IMR-90 (cell line): ENCODE results near the gene SLC35A4. TPM values are rescaled to one million over a fixed set of nuclear protein-coding genes. Genes with fewer than 3 reads are reported as not detected.

Experiments
- ATAC-seq: fragments of 200-7000 bp; cut with Tn5 transposase; 2 replicates; pipeline ENCODE4 v1.9.1; 2020; ENCODE audit warnings: low read depth, mild to moderate bottlenecking, moderate library complexity
- BruUV-seq: library from RNA; stranded (reverse); fragments of 400-500 nt; replicated peaks from 2 replicates; lab custom pipeline; 2021; lab: Mats Ljungman, UMichigan
- CTCF ChIA-PET: fragments of 300-600 bp; formaldehyde crosslinking; extraction: SDS; loops from one replicate; lab custom pipeline; 2021; ENCODE audit warnings: antibody characterized with exemption; lab: Yijun Ruan, JAX
- POLR2A ChIA-PET: fragments of 300-600 bp; sonication (Branson Sonifier 250); formaldehyde crosslinking; loops from one replicate; lab custom pipeline; 2022; ENCODE audit warnings: antibody characterized with exemption; ENCODE audit not compliant: unreplicated experiment; lab: Charles Lee
- DNase-seq: peaks from one replicate; pipeline ENCODE4 v3.0.0; 2013
- H2AFZ ChIP-seq: replicated peaks from 2 replicates; pipeline ENCODE3; 2013; ENCODE audit warnings: low read length, mild to moderate bottlenecking; ENCODE audit not compliant: poor library complexity
- H2AK5ac ChIP-seq: 2 replicates; pipeline ENCODE4 v1.6.1; 2013; ENCODE audit warnings: low read depth, low read length, inconsistent platforms
- H2AK9ac ChIP-seq: replicated peaks from 2 replicates; pipeline ENCODE3; 2013; ENCODE audit warnings: mild to moderate bottlenecking, low read depth, low read length, moderate library complexity; ENCODE audit not compliant: poor library complexity
- H2BK120ac ChIP-seq: 2 replicates; pipeline ENCODE4 v1.6.1; 2013; ENCODE audit warnings: low read depth, low read length, inconsistent platforms
- H2BK15ac ChIP-seq: 3 replicates; pipeline ENCODE4 v1.6.1; 2013; ENCODE audit warnings: low read depth, low read length, inconsistent platforms
- H2BK20ac ChIP-seq: 2 replicates; pipeline ENCODE4 v1.6.1; 2013; ENCODE audit warnings: low read depth, mild to moderate bottlenecking, inconsistent platforms, low read length, moderate library complexity
- H2BK5ac ChIP-seq: 2 replicates; pipeline ENCODE4 v1.6.1; 2013; ENCODE audit warnings: mild to moderate bottlenecking, low read depth, low read length, inconsistent platforms; ENCODE audit not compliant: poor library complexity, severe bottlenecking
- H3K14ac ChIP-seq: replicated peaks from 2 replicates; pipeline ENCODE4 v1.6.1; 2013; ENCODE audit warnings: low read depth, low read length, inconsistent platforms
- H3K18ac ChIP-seq: 2 replicates; pipeline ENCODE4 v1.6.1; 2013; ENCODE audit warnings: low read depth, low read length, control low read depth
- H3K23ac ChIP-seq: 2 replicates; pipeline ENCODE4 v1.6.1; 2013; ENCODE audit warnings: low read depth, low read length, inconsistent platforms
- H3K27ac ChIP-seq: 2 replicates; pipeline ENCODE4 v1.5.1; 2013; ENCODE audit warnings: mild to moderate bottlenecking, control low read depth, low read length; ENCODE audit not compliant: insufficient read depth
- H3K27me3 ChIP-seq: 2 replicates; pipeline ENCODE4 v1.6.1; 2013; ENCODE audit warnings: low read length; ENCODE audit not compliant: control insufficient read depth, insufficient read depth
- H3K36me3 ChIP-seq: 2 replicates; pipeline ENCODE4 v1.6.1; 2013; ENCODE audit warnings: low read length, mixed read lengths; ENCODE audit not compliant: control insufficient read depth, insufficient read depth
- H3K4ac ChIP-seq: 2 replicates; pipeline ENCODE4 v1.6.1; 2013; ENCODE audit warnings: low read depth, low read length, inconsistent platforms
- H3K4me1 ChIP-seq: 2 replicates; pipeline ENCODE4 v1.6.1; 2013; ENCODE audit warnings: low read length, mixed read lengths; ENCODE audit not compliant: control insufficient read depth, insufficient read depth
- H3K4me2 ChIP-seq: 2 replicates; pipeline ENCODE4 v1.6.1; 2013; ENCODE audit warnings: low read depth, mild to moderate bottlenecking, control low read depth, low read length, moderate library complexity
- H3K4me3 ChIP-seq: 2 replicates; pipeline ENCODE4 v1.5.1; 2013; ENCODE audit warnings: low read depth, mild to moderate bottlenecking, control low read depth, low read length, moderate library complexity; ENCODE audit not compliant: insufficient read depth
- H3K56ac ChIP-seq: 2 replicates; pipeline ENCODE4 v1.6.1; 2013; ENCODE audit warnings: low read length, inconsistent platforms; ENCODE audit not compliant: insufficient read depth; ENCODE audit errors: extremely low read depth
- H3K79me1 ChIP-seq, 2 experiments: 2 replicates each; pipeline ENCODE4 v1.6.1; 2013; ENCODE audit warnings: low read length in 2 of 2, inconsistent platforms in 1 of 2, low read depth in 1 of 2
- H3K9ac ChIP-seq: 2 replicates; pipeline ENCODE4 v1.6.1; 2013; ENCODE audit warnings: low read depth, low read length, control low read depth
- H3K9me1 ChIP-seq: 2 replicates; pipeline ENCODE4 v1.6.1; 2013; ENCODE audit warnings: low read length, inconsistent platforms; ENCODE audit not compliant: insufficient read depth
- H3K9me3 ChIP-seq: 2 replicates; pipeline ENCODE4 v1.6.1; 2013; ENCODE audit warnings: low read length; ENCODE audit not compliant: control insufficient read depth, insufficient read depth
- H4K20me1 ChIP-seq: 2 replicates; pipeline ENCODE4 v1.6.1; 2013; ENCODE audit warnings: low read length, inconsistent platforms; ENCODE audit not compliant: insufficient read depth
- H4K5ac ChIP-seq: 2 replicates; pipeline ENCODE4 v1.6.1; 2013; ENCODE audit warnings: mild to moderate bottlenecking, low read depth, low read length, control low read depth
- H4K8ac ChIP-seq, 2 experiments: 2 replicates each; pipeline ENCODE4 v1.6.1; 2013; ENCODE audit warnings: low read depth in 2 of 2, low read length in 2 of 2, control low read depth in 1 of 2, inconsistent platforms in 1 of 2
- H4K91ac ChIP-seq: 2 replicates; pipeline ENCODE4 v1.6.1; 2013; ENCODE audit warnings: low read depth, low read length, inconsistent platforms; ENCODE audit not compliant: insufficient read depth
- BHLHE40 ChIP-seq: fragments of 150-350 bp; IDR thresholded peaks from 2 replicates; pipeline ENCODE4 v1.6.1; 2016; ENCODE audit warnings: mild to moderate bottlenecking, low read depth, low read length
- CEBPB ChIP-seq: IDR thresholded peaks from 2 replicates; pipeline ENCODE4 v1.6.1; 2012; ENCODE audit warnings: low read depth, low read length, improper control_type of control experiment
- CHD1 ChIP-seq: IDR thresholded peaks from 2 replicates; pipeline ENCODE4 v1.6.1; 2012; ENCODE audit warnings: low read depth, low read length, improper control_type of control experiment
- FOS ChIP-seq: fragments of 150-350 bp; IDR thresholded peaks from 2 replicates; pipeline ENCODE4 v1.6.1; 2016; ENCODE audit warnings: low read depth, low read length
- MXI1 ChIP-seq: IDR thresholded peaks from 2 replicates; pipeline ENCODE4 v1.6.1; 2012; ENCODE audit warnings: low read depth, mild to moderate bottlenecking, low read length, moderate library complexity, borderline replicate concordance
- RCOR1 ChIP-seq: IDR thresholded peaks from 2 replicates; pipeline ENCODE4 v1.6.1; 2012; ENCODE audit warnings: mild to moderate bottlenecking, low read length, improper control_type of control experiment; ENCODE audit not compliant: insufficient replicate concordance
- SMC3 ChIP-seq: fragments of 150-350 bp; IDR thresholded peaks from 2 replicates; pipeline ENCODE4 v1.6.1; 2016; ENCODE audit warnings: low read depth, mild to moderate bottlenecking, antibody characterized with exemption, low read length, moderate library complexity
- USF2 ChIP-seq: fragments of 150-350 bp; IDR thresholded peaks from 2 replicates; pipeline ENCODE4 v1.6.1; 2017; ENCODE audit warnings: mild to moderate bottlenecking, antibody characterized with exemption, low read length, low read depth
- WGBS, 2 experiments: methylation state at CpG; one replicate each; pipeline versions ENCODE4 v1.1.5 to v1.1.7; 2013; ENCODE audit warnings: missing lambda C conversion rate in 2 of 2; ENCODE audit not compliant: insufficient read length in 1 of 2; ENCODE audit errors: extremely low coverage in 2 of 2; 5-methylcytosine and 5-hydroxymethylcytosine counted together
- dilution Hi-C: fragments of 300-500 bp; cut with HindIII; formaldehyde crosslinking; loops from one replicate; pipeline ENCODE4 v1.14.3; 2018; ENCODE audit warnings: low sequenced_read_pairs; ENCODE audit not compliant: unreplicated experiment
- in situ Hi-C: fragments of 300-500 bp; cut with MboI; formaldehyde crosslinking; loops from 3 replicates; pipeline ENCODE4 v1.14.3; 2019; ENCODE audit warnings: low sequenced_read_pairs, inconsistent platforms, mixed read lengths
- intact Hi-C: fragments of 100-400 bp; cut with micrococcal nuclease; formaldehyde crosslinking; loops from 2 replicates; pipeline ENCODE4 v1.10.0; 2022
- polyA plus RNA-seq, 3 experiments: library from polyadenylated mRNA; depleted of rRNA; stranded (reverse); fragments of >200 nt; gene quantifications; 2 replicates each; pipeline ENCODE4 v1.2.3, GENCODE V29; 2012; ENCODE audit warnings: low replicate concordance in 1 of 3
- total RNA-seq: library from RNA; depleted of rRNA; stranded (reverse); fragments of >200 nt; gene quantifications from 2 replicates; pipeline ENCODE4 v1.2.3, GENCODE V29; 2012
- TF ChIP-seq, protein P1 (sequence below): conservative IDR thresholded peaks from 2 replicates; pipeline ENCODE4 v1.5.1; 2012; ENCODE audit warnings: mild to moderate bottlenecking, low read depth, low read length, improper control_type of control experiment
- TF ChIP-seq, protein P2 (sequence below): fragments of 150-350 bp; IDR thresholded peaks from 2 replicates; pipeline ENCODE4 v1.6.1; 2016; ENCODE audit warnings: low read depth, mild to moderate bottlenecking, low read length, moderate library complexity, borderline replicate concordance

SLC35A4 gene
- total and polyA plus RNA-seq, 2 of the 4 experiments (the other 2 are of a cell fraction) = 19.2 to 66.4 TPM

DNA sequence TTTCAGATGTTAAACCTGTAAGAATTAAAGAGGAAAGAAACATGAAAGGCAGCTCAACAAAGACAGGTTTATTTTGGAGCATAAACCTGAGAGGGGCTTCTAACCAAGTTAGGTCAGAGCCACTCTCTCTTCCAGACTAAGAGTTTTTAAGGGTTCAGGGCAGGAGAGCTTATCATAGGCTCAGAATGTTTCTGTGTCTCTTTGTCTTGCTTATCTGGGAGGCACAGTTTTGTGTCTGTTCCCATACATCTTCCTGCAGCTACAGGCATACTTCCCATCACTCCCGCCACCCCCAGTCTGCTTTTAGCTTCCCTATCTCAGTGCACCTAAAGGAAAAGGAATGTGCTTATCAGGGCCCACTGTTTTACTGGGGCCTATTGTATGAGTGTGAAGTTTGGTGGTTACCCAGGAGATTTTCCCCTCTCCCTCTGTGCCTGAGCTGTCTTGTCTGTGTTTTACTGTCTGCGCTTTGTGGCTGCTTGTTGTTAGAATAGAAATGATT lies 46.4 kb downstream of the SLC35A4 start:
- Histone ChIP-seq H3K4me1 (peaks cover 2% of the 10 kb centered on the region; the same call in 1 of the 2 replicates), H2BK20ac (no peak overlapping the region), H3K36me3 (no peaks in the 10 kb centered on the region), H4K91ac (no peak overlapping the region), H4K20me1 (no peaks in the 10 kb centered on the region), H3K4me3 (no peak overlapping the region), H3K9me3 (no peaks in the 10 kb centered on the region), H2AK5ac (no peak overlapping the region), H2BK15ac (no peak overlapping the region), H4K8ac (no peak overlapping the region), H2AK9ac (no peak overlapping the region), H2BK120ac (no peak overlapping the region), H3K79me1 (no peaks in the 10 kb centered on the region), H3K14ac (no peak overlapping the region), H3K9ac (no peak overlapping the region), H3K4me2 (no peak overlapping the region), H3K27me3 (peaks cover 6% of the 10 kb centered on the region), H3K9me1 (no peaks in the 10 kb centered on the region), H2BK5ac (no peak overlapping the region), H3K18ac (no peak overlapping the region), H3K23ac (no peak overlapping the region), H3K4ac (no peak overlapping the region), H3K27ac (no peak overlapping the region), H3K56ac (no peak overlapping the region), H4K5ac (no peak overlapping the region), H2AFZ (no peak overlapping the region)
- POLR2A ChIA-PET = no interaction called here
- CTCF ChIA-PET = no interaction called here
- dilution Hi-C loops (no loop called here), in situ Hi-C loops (no loop called here), intact Hi-C loops (no loop called here)
- BruUV-seq = no TSS peak
- ATAC-seq (no peak), DNase-seq (peak; percentile 20)
- WGBS, 2 experiments = no CpG with 5 or more reads among the region's 2 CpGs
- TF ChIP-seq FOS (no peak), RCOR1 (no peak), BHLHE40 (no peak), SMC3 (no peak), MXI1 (no peak), USF2 (no peak), CHD1 (no peak), CEBPB (no peak)
- TF ChIP-seq, protein P1, sequence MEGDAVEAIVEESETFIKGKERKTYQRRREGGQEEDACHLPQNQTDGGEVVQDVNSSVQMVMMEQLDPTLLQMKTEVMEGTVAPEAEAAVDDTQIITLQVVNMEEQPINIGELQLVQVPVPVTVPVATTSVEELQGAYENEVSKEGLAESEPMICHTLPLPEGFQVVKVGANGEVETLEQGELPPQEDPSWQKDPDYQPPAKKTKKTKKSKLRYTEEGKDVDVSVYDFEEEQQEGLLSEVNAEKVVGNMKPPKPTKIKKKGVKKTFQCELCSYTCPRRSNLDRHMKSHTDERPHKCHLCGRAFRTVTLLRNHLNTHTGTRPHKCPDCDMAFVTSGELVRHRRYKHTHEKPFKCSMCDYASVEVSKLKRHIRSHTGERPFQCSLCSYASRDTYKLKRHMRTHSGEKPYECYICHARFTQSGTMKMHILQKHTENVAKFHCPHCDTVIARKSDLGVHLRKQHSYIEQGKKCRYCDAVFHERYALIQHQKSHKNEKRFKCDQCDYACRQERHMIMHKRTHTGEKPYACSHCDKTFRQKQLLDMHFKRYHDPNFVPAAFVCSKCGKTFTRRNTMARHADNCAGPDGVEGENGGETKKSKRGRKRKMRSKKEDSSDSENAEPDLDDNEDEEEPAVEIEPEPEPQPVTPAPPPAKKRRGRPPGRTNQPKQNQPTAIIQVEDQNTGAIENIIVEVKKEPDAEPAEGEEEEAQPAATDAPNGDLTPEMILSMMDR = no peak
- TF ChIP-seq, protein P2, sequence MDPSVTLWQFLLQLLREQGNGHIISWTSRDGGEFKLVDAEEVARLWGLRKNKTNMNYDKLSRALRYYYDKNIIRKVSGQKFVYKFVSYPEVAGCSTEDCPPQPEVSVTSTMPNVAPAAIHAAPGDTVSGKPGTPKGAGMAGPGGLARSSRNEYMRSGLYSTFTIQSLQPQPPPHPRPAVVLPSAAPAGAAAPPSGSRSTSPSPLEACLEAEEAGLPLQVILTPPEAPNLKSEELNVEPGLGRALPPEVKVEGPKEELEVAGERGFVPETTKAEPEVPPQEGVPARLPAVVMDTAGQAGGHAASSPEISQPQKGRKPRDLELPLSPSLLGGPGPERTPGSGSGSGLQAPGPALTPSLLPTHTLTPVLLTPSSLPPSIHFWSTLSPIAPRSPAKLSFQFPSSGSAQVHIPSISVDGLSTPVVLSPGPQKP = no peak
